Neural progenitor cell (in vitro differentiated cells): ENCODE results near the gene L3MBTL3.

Experiments used
- CTCF ChIP-seq: fragments of 200-600 bp; sonication (generic); IDR thresholded peaks from 2 replicates; pipeline ENCODE4 v1.5.1; 2017; ENCODE audit warnings: antibody characterized with exemption, mild to moderate bottlenecking
- EZH2 ChIP-seq: fragments of 200-600 bp; sonication (generic); IDR thresholded peaks from 2 replicates; pipeline ENCODE4 v1.6.1; 2017; ENCODE audit warnings: antibody characterized with exemption, mild to moderate bottlenecking, moderate library complexity
- EZH2phosphoT487 ChIP-seq: fragments of 200-600 bp; sonication (generic); IDR thresholded peaks from 2 replicates; pipeline ENCODE4 v1.6.1; 2017; ENCODE audit warnings: antibody characterized with exemption

- TF ChIP-seq CTCF (peak; percentile 86), EZH2phosphoT487 (no peak), EZH2 (no peak)
Observed at GRCh38 chr6:130020907-130021629, 2.7 kb downstream of the L3MBTL3 start.
